Panc1 (cell line): ENCODE measurements around the gene CTSG.

Experiments used
- POLR2AphosphoS5 ChIP-seq: IDR thresholded peaks from 2 replicates; pipeline ENCODE4 v1.6.1; 2012; ENCODE audit warnings: mild to moderate bottlenecking, low read depth, low read length, moderate library complexity
- TF ChIP-seq, protein P1 (sequence below): fragments of 450-650 bp; IDR thresholded peaks from 2 replicates; pipeline ENCODE4 v1.5.1; 2017; ENCODE audit warnings: mild to moderate bottlenecking

DNA sequence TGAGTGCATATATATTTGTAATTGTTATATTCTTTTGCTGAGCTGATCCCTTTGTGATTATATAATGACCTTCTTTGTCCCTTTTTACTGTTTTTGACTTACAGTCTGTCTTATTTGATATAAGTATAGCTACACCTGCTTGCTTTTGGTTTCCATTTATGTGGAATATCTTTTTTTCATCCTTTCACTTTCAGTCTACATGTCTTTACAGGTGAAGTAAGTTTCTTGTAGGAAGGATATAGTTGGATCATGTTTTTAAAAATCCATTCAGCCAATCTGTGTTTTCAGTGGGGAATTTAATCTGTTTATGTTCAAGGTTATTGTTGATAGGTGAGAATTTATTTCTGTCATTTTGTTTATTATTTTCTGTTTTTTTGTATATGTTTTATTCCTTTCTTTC lies 21.4 kb upstream of the CTSG start:
- no peak for TF ChIP-seq POLR2AphosphoS5
- TF ChIP-seq, protein P1, sequence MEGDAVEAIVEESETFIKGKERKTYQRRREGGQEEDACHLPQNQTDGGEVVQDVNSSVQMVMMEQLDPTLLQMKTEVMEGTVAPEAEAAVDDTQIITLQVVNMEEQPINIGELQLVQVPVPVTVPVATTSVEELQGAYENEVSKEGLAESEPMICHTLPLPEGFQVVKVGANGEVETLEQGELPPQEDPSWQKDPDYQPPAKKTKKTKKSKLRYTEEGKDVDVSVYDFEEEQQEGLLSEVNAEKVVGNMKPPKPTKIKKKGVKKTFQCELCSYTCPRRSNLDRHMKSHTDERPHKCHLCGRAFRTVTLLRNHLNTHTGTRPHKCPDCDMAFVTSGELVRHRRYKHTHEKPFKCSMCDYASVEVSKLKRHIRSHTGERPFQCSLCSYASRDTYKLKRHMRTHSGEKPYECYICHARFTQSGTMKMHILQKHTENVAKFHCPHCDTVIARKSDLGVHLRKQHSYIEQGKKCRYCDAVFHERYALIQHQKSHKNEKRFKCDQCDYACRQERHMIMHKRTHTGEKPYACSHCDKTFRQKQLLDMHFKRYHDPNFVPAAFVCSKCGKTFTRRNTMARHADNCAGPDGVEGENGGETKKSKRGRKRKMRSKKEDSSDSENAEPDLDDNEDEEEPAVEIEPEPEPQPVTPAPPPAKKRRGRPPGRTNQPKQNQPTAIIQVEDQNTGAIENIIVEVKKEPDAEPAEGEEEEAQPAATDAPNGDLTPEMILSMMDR: no peak
